Mucosa of descending colon (tissue), 3 donors: ENCODE measurements around the gene TOR4A. TPM values are rescaled to one million over a fixed set of nuclear protein-coding genes. Genes with fewer than 3 reads are reported as not detected.

Experiments used
- ATAC-seq: fragments of 200-7000 bp; cut with Tn5 transposase; one replicate; pipeline ENCODE4 v1.9.1; 2020; ENCODE audit warnings: mild to moderate bottlenecking, moderate library complexity
- DNase-seq, 3 donors: peaks; one replicate each; pipeline ENCODE4 v3.0.0-alpha.2; 2020
- H3K36me3 ChIP-seq: fragments of 200-600 bp; one replicate; pipeline ENCODE4 v1.8.0; 2021; ENCODE audit warnings: low read depth, mild to moderate bottlenecking
- H3K4me1 ChIP-seq: fragments of 200-600 bp; one replicate; pipeline ENCODE4 v1.8.0; 2021; ENCODE audit warnings: low read depth, mild to moderate bottlenecking
- H3K4me3 ChIP-seq: fragments of 200-600 bp; one replicate; pipeline ENCODE4 v1.8.0; 2021; ENCODE audit warnings: mild to moderate bottlenecking
- H3K9me3 ChIP-seq: fragments of 200-600 bp; one replicate; pipeline ENCODE4 v1.8.0; 2021; ENCODE audit warnings: mild to moderate bottlenecking
- intact Hi-C, 2 donors: fragments of 100-400 bp; cut with DNase I in 1 of 2; cut with micrococcal nuclease in 1 of 2; formaldehyde crosslinking; loops; one replicate each; pipeline versions ENCODE4 v1.11.0 to v1.11.1; 2022; cut with DNase I, micrococcal nuclease
- total RNA-seq, 3 donors: library from RNA; stranded (reverse); fragmentation: NEBNext Ultra II Directional in 2 of 3; extraction: Animal tissue kit (Norgen Biotek cat#: 25700) in 2 of 3; gene quantifications; one replicate each; pipeline versions ENCODE4 v1.2.1 to v1.2.4, GENCODE V29; 2021 to 2023
- TF ChIP-seq, protein P1 (sequence below): fragments of 200-600 bp; IDR thresholded peaks from one replicate; pipeline ENCODE4 v1.8.0; 2022; ENCODE audit warnings: antibody characterized with exemption, mild to moderate bottlenecking
- donor health status: DM: no; HTN: no; CAD: no; lungs with moderate emphysema.
- donor health status: DM: no; HTN: no; CAD: no.
- donor health status: DM: no; HTN: yes; CAD: no.

TOR4A gene
- total RNA-seq, 3 donors from 2014 or later: 23.3 to 48.6 (median 45.3) TPM

- TF ChIP-seq, protein P1, sequence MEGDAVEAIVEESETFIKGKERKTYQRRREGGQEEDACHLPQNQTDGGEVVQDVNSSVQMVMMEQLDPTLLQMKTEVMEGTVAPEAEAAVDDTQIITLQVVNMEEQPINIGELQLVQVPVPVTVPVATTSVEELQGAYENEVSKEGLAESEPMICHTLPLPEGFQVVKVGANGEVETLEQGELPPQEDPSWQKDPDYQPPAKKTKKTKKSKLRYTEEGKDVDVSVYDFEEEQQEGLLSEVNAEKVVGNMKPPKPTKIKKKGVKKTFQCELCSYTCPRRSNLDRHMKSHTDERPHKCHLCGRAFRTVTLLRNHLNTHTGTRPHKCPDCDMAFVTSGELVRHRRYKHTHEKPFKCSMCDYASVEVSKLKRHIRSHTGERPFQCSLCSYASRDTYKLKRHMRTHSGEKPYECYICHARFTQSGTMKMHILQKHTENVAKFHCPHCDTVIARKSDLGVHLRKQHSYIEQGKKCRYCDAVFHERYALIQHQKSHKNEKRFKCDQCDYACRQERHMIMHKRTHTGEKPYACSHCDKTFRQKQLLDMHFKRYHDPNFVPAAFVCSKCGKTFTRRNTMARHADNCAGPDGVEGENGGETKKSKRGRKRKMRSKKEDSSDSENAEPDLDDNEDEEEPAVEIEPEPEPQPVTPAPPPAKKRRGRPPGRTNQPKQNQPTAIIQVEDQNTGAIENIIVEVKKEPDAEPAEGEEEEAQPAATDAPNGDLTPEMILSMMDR: no peak
- intact Hi-C loops: no loop called here
Observed at GRCh38 chr9:137253717-137254623, 23.6 kb upstream of the TOR4A start.

GRCh38 chr9:137254624-137255447 lies 22.7 kb upstream of the TOR4A start, which contains the start of gene NELFB:
TSS of gene NELFB (plus strand) at chr9:137255327.
- Histone ChIP-seq H3K9me3 (no peaks in the 10 kb centered on the region), H3K4me3 (peak within 1 kb of the TSS; percentile 96), H3K4me1 (peaks cover 21% of the 10 kb centered on the region), H3K36me3 (no peaks in the 10 kb centered on the region)
- ATAC-seq: peak; percentile 89
- TF ChIP-seq, protein P1: no peak
- intact Hi-C loops: no loop called here
- DNase-seq: peak; percentile 95 to 98 (median 96)

More at GRCh38 chr9:137253717-137254623, 23.6 kb upstream of the TOR4A start:
- DNase-seq (peak in 1 of 3 donors; percentile 29), ATAC-seq (peak; percentile 38)
- Histone ChIP-seq H3K9me3 (no peaks in the 10 kb centered on the region), H3K4me1 (peaks cover 21% of the 10 kb centered on the region), H3K4me3 (peak overlapping the region; percentile 96), H3K36me3 (no peaks in the 10 kb centered on the region)

DNA sequence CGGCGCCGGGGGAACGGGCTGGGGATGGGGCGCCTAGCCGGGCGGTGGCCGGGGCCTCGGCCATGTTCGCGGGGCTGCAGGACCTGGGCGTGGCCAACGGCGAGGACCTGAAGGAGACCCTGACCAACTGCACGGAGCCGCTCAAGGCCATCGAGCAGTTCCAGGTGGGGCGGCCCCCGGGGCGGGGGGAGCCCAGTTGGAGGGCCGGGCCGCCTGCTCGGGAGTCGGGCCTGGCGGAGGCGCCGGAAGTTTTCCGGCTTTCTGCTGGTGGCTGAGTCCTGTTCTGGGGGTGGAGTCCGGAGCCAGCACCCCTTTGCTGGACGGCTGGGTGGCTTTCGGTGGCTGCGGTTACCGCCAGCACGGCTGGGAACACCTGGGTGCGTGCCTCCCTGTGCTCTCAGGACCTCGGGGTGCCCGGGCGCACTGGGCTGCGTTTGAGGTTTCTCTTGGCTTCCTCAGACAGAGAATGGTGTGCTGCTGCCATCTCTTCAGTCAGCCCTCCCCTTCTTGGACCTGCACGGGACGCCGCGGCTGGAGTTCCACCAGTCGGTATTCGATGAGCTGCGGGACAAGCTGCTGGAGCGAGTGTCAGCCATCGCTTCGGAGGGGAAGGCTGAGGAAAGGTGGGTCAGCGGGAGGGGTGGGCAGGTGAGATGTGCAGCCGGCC lies 21.9 kb upstream of the TOR4A start:
- H3K4me3 ChIP-seq: peak overlapping the region; percentile 96
- H3K9me3 ChIP-seq: no peaks in the 10 kb centered on the region
- H3K4me1 ChIP-seq: peaks cover 21% of the 10 kb centered on the region
- no peaks in the 10 kb centered on the region for H3K36me3 ChIP-seq
- peak in 2 of 3 donors; percentile 62 to 84 for DNase-seq
- TF ChIP-seq, protein P1: no peak
- intact Hi-C loops: no loop called here
- ATAC-seq: peak; percentile 43

DNA sequence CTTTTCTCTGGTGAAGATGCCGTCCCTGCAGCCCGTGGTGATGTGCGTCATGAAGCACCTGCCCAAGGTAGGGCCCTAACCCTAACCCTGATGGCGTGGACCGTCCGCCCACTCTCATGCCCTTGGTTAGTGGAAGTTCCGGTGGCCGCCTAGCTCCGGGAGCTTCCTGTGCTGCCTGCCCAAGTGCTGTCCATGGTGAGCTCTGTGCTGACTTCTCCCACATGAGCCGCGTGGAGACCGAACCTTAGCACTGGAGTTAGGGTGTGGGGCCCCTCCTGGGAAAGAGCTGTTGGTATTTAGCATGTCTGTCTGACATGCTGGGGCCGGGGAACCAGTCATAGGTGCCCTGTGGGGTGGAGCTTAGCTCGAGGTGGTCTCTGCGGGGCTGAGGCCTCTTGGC lies 21.2 kb upstream of the TOR4A start:
- DNase-seq: no peak
- H3K4me3 ChIP-seq: no peak overlapping the region
- intact Hi-C loops: no loop called here
- H3K4me1 ChIP-seq: peaks cover 21% of the 10 kb centered on the region
- no peaks in the 10 kb centered on the region for H3K9me3 ChIP-seq
- no peaks in the 10 kb centered on the region for H3K36me3 ChIP-seq
- TF ChIP-seq, protein P1: no peak
- ATAC-seq: no peak

DNA sequence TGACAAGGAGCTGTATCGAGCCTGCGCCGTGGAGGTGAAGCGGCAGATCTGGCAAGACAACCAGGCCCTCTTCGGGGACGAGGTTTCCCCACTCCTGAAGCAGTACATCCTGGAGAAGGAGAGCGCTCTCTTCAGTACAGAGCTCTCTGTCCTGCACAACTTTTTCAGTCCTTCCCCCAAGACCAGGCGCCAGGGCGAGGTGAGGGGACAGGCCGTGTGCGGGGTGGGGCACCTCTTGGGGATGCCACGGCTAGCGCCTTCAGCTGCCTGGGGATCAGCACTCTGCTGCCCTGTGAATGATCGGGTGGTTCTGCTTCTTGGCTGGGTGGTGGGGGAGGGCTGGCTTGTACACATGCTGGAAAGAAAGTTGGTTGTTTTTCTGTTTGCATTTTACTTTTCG lies 20.7 kb upstream of the TOR4A start:
- Histone ChIP-seq H3K4me3 (no peak overlapping the region), H3K36me3 (no peaks in the 10 kb centered on the region), H3K4me1 (peaks cover 21% of the 10 kb centered on the region), H3K9me3 (no peaks in the 10 kb centered on the region)
- TF ChIP-seq, protein P1: no peak
- DNase-seq: no peak
- intact Hi-C loops: no loop called here
- ATAC-seq: no peak
